Muscle of leg (tissue), 11 donors: ENCODE results near the gene PWWP2B. TPM values are rescaled to one million over a fixed set of nuclear protein-coding genes. Genes with fewer than 3 reads are reported as not detected.
"Not testable (repeated sequence)": the region's sequence is repeated elsewhere in the genome, so short reads cannot be mapped to it uniquely, and the experiment has no call there.

Source experiments
- DNase-seq: peaks from one replicate; pipeline ENCODE4 v3.0.0; 2013
- H3K27ac ChIP-seq: one replicate; pipeline ENCODE4 v1.5.1; 2013; ENCODE audit warnings: mild to moderate bottlenecking, low read length, control low read depth
- H3K27me3 ChIP-seq: one replicate; pipeline ENCODE4 v1.6.1; 2013; ENCODE audit warnings: low read length; ENCODE audit not compliant: control insufficient read depth, insufficient read depth
- H3K36me3 ChIP-seq: one replicate; pipeline ENCODE4 v1.6.1; 2013; ENCODE audit warnings: low read length; ENCODE audit not compliant: control insufficient read depth, insufficient read depth
- H3K4me1 ChIP-seq: one replicate; pipeline ENCODE4 v1.6.1; 2013; ENCODE audit warnings: low read length; ENCODE audit not compliant: control insufficient read depth, insufficient read depth
- H3K4me3 ChIP-seq: one replicate; pipeline ENCODE4 v1.5.1; 2013; ENCODE audit warnings: low read length, control low read depth
- H3K9me3 ChIP-seq: replicated peaks from 2 replicates; pipeline ENCODE4 v1.6.1; 2013; ENCODE audit warnings: low read depth, low read length; ENCODE audit not compliant: control insufficient read depth
- WGBS: methylation state at CpG from one replicate; pipeline ENCODE4 v1.1.5; 2013; ENCODE audit warnings: missing lambda C conversion rate; ENCODE audit not compliant: insufficient coverage; 5-methylcytosine and 5-hydroxymethylcytosine counted together
- polyA plus RNA-seq, 8 donors: library from polyadenylated mRNA; unstranded; fragments of 120-200 nt; gene quantifications; one replicate each; pipeline versions ENCODE4 v1.2.1 to v1.2.3, GENCODE V29; 2013; ENCODE audit warnings: inconsistent platforms in 1 of 8, low replicate concordance in 1 of 8; ENCODE audit not compliant: insufficient read length in 8 of 8, insufficient read depth in 1 of 8
- total RNA-seq: library from RNA; stranded (reverse); fragments of 120-200 nt; gene quantifications from one replicate; pipeline ENCODE4 v1.2.4, GENCODE V29; 2013

Gene PWWP2B
- total and polyA plus RNA-seq, 9 donors, result 5.8 to 15.1 (median 11.3) TPM

DNA sequence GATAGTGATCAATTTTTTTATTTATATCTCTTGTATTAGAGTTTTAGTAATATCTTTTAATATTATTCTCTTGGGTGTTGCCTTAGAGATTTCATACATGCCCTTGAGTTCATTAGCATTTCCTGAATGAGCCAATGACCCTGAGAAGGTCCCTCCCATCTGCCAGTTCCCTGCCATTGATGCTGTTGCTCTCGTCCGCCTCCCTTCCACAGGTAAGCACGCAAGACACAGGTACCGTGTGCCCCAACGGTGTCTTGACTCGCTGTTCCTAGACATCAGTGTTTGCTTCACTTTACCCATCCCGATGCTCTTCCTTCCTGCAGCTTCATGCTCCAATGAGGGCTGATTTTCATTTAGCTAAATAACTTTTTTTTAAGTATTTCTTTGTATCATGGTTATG is 19.7 kb upstream of the PWWP2B start:
- Histone ChIP-seq H3K4me3 (no peak overlapping the region), H3K27ac (no peak overlapping the region), H3K9me3 (no peaks in the 10 kb centered on the region), H3K27me3 (no peaks in the 10 kb centered on the region), H3K4me1 (no peaks in the 10 kb centered on the region), H3K36me3 (peaks cover 3% of the 10 kb centered on the region)
- 100% methylated on average over 3 of the region's 7 CpGs for WGBS
- DNase-seq, result no peak

DNA sequence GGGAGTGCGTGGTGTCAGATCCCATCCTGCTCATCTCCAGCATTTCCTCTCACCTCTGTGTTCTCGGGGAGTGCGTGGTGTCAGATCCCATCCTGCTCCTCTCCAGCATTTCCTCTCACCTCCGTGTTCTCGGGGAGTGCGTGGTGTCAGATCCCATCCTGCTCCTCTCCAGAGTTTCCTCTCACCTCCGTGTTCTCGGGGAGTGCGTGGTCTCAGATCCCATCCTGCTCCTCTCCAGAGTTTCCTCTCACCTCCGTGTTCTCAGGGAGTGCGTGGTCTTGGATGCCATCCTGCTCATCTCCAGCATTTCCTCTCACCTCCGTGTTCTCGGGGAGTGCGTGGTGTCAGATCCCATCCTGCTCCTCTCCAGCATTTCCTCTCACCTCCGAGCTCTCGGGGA is 18.0 kb upstream of the PWWP2B start:
- H3K36me3 ChIP-seq, H3K27ac ChIP-seq, H3K4me3 ChIP-seq, H3K4me1 ChIP-seq, H3K27me3 ChIP-seq, DNase-seq, H3K9me3 ChIP-seq: not testable (repeated sequence)
- WGBS, result 74% methylated on average over 15 of the region's 16 CpGs

DNA sequence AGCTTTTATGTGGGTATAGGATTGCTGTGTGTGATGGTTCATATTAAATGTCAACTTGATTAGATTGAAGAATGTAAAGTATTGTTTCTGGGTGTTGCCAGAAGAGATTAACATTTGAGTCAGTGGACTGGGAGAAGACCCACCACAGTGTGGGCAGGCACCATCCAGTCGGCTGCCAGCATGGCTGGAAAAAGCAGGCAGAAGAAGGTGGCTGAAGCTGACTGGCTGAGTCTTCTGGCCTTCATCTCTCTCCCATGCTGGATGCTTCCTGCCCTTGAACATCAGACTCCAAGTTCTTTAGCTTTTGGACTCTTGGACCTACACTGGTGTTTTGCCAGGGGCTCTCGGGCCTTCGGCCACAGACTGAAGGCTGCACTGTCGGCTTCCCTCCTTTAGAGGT is 16.0 kb upstream of the PWWP2B start:
- H3K4me3 ChIP-seq, DNase-seq, H3K36me3 ChIP-seq, H3K4me1 ChIP-seq, H3K9me3 ChIP-seq, H3K27me3 ChIP-seq, H3K27ac ChIP-seq: not testable (repeated sequence)
- WGBS, result 100% methylated on average over 4 of the region's 4 CpGs

DNA sequence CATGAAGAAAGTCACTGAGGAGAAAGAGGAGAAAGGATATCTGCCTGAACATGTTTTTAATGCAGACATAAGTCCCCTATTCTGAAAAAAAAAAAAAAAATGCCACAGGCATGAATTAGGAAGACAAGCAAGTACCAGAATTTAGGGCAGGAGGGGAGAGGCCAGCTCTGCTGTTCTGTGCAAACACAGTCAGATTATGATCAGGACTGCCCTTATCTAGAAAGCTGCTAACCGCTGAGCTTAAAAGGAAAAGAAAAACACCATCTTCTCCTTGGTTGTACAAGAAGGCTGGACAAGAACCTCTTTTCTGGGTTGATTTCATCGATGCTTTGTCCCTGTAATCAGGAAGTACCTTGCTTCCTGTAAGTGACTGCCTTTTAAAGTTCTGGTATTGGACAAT is 15.3 kb upstream of the PWWP2B start:
- Histone ChIP-seq H3K4me1 (peaks cover 8% of the 10 kb centered on the region), H3K36me3 (no peaks in the 10 kb centered on the region), H3K9me3 (peaks cover 2% of the 10 kb centered on the region), H3K4me3 (no peak overlapping the region), H3K27me3 (no peaks in the 10 kb centered on the region), H3K27ac (no peak overlapping the region)
- WGBS, result 84% methylated on average over 2 of the region's 2 CpGs
- DNase-seq, result no peak

DNA sequence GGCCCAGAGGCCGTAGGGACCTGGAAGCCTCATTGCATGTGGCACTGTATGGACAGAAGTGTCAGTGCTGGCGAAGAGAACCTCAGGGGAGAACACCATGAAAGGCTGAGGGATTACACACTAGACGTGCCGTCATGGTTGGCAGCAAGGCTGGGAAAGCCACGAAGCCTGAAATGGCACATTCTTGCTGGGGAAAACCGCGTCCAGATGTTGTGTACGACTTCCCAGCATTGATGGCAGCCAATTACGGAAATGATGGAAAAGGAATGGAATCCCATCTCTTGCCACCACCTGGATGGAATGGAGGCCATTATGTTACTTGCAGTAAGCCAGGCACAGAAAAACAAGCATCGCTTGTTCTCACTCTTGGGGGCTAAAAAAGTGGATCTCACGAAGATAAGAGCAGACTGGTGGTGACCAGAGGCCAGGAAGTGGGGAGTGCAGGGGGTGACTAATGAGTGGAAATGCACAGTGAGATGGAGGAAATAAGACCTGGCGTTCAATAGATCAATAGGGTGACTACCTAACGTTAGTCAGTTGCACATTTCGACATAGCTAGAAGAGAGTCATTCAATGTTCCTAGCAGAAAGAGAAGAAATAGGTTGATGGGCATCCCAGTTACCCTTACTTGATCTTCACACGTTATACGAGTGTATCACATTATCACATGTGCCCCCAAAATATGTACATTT is 14.6 kb upstream of the PWWP2B start:
- Histone ChIP-seq H3K27me3 (no peaks in the 10 kb centered on the region), H3K9me3 (peaks cover 2% of the 10 kb centered on the region), H3K27ac (no peak overlapping the region), H3K36me3 (no peaks in the 10 kb centered on the region), H3K4me3 (no peak overlapping the region), H3K4me1 (peaks cover 9% of the 10 kb centered on the region)
- WGBS, result 33% methylated on average over 10 of the region's 16 CpGs
- DNase-seq, result no peak

DNA sequence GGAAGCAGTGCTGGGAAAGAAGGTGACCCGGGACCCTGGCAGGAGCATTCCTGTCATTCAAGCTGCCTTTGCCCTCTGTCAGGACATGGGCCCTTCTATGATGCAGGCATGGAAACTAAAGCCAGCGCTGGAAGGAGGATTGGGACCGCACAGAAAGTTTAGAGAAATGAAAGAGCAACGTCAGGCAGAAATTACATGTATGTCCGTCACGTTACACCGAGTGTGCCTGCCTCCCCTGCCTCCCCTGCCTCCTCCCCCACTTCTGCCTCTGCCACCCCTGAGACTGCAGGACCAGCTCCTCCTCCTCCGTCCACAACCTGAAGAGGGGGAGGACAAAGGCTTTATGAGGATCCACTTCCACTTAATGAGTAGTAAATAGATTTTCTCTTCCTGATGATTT is 13.9 kb upstream of the PWWP2B start:
- H3K27me3 ChIP-seq, result no peaks in the 10 kb centered on the region
- peaks cover 15% of the 10 kb centered on the region for H3K4me1 ChIP-seq
- WGBS, result 82% methylated on average over 2 of the region's 8 CpGs
- DNase-seq, result peak; percentile 51
- no peak overlapping the region for H3K4me3 ChIP-seq
- H3K27ac ChIP-seq, result no peak overlapping the region
- H3K36me3 ChIP-seq, result no peaks in the 10 kb centered on the region
- peaks cover 2% of the 10 kb centered on the region for H3K9me3 ChIP-seq

DNA sequence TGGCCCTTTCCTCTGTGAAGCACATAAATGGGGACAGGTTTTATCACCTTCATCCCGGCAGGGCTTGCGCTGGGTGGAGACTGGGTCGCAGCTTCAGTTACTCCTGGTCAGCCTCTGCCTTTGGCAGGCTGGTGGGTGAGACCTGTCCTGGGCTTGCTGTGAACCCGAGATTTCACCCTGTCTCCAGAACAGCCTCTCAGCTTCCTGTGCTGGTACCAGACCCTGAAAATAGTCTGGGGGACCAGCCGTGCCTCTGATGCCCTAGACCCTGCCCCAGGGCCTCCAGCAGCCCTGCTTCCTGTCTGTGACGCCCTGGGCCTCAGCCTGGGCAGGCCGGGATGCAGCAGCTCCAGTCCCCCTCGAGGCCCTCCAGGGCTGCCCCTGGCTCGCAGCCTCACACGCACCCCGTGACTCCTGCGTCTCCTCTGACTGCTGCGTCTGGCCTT is 13.2 kb upstream of the PWWP2B start:
- peaks cover 2% of the 10 kb centered on the region for H3K9me3 ChIP-seq
- DNase-seq, result no peak
- no peaks in the 10 kb centered on the region for H3K27me3 ChIP-seq
- 29% methylated on average over 13 of the region's 13 CpGs for WGBS
- H3K4me3 ChIP-seq, result no peak overlapping the region
- H3K36me3 ChIP-seq, result no peaks in the 10 kb centered on the region
- no peak overlapping the region for H3K27ac ChIP-seq
- peaks cover 15% of the 10 kb centered on the region for H3K4me1 ChIP-seq

DNA sequence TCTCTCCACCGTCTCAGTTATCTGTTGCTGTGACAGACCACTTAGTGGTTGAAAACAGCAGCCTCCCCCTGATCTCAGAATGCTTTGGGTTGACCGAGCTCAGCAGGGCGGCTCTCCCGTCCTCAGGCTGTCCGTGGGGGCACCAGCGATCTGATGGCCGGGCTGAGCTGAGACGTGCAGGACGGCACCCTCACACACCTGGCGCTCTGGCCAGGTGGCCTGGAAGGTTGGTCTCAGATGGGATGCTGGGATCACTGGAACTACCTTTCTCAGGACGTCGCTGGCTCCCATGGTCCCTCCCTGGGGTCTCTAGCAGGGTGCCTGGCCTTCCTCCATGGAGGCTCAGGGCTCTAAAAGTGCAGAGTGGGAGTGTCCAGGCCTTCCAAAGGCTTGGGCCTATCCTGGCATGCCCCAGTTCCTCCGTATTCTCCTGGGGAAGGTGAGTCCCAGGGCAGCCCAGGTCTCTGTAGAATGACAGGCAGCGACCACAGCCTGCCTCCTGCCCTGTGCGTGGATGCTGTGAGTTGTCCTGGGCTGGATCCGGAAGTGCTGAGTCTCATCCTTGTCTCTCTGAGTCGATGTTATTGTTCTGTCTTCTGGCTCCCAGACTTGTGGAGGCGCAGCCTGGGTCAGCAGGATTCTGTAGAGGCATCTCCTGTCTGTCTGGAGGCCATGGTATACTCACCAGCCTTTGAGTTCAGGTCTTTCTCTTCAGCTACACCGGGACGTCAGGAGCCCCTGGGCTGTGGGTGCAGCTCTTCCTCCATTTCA is 12.2 kb upstream of the PWWP2B start:
- peaks cover 25% of the 10 kb centered on the region for H3K4me1 ChIP-seq
- H3K27ac ChIP-seq, result no peak overlapping the region
- DNase-seq, result no peak
- H3K36me3 ChIP-seq, result no peaks in the 10 kb centered on the region
- H3K27me3 ChIP-seq, result peaks cover 6% of the 10 kb centered on the region
- no peak overlapping the region for H3K4me3 ChIP-seq
- peaks cover 2% of the 10 kb centered on the region for H3K9me3 ChIP-seq
- 84% methylated on average over 20 of the region's 20 CpGs for WGBS

DNA sequence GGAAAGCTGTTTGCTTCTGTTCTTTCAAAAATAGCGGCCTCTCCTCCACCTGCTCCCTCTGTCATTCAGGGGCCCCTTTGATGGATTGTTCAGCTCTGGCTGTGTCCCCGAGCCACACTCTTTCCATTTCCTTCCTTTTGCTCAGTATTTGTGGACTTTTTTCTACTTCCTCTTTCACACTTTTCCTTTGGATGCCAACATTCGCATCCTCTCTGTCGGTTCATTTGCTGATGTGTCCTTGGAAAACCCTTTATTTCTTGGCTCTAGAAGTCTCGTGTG is 11.7 kb upstream of the PWWP2B start:
- Histone ChIP-seq H3K9me3 (peaks cover 2% of the 10 kb centered on the region), H3K4me3 (no peak overlapping the region), H3K27me3 (peaks cover 6% of the 10 kb centered on the region), H3K27ac (no peak overlapping the region), H3K4me1 (peaks cover 27% of the 10 kb centered on the region), H3K36me3 (no peaks in the 10 kb centered on the region)
- no peak for DNase-seq
- 45% methylated on average over 5 of the region's 5 CpGs for WGBS

DNA sequence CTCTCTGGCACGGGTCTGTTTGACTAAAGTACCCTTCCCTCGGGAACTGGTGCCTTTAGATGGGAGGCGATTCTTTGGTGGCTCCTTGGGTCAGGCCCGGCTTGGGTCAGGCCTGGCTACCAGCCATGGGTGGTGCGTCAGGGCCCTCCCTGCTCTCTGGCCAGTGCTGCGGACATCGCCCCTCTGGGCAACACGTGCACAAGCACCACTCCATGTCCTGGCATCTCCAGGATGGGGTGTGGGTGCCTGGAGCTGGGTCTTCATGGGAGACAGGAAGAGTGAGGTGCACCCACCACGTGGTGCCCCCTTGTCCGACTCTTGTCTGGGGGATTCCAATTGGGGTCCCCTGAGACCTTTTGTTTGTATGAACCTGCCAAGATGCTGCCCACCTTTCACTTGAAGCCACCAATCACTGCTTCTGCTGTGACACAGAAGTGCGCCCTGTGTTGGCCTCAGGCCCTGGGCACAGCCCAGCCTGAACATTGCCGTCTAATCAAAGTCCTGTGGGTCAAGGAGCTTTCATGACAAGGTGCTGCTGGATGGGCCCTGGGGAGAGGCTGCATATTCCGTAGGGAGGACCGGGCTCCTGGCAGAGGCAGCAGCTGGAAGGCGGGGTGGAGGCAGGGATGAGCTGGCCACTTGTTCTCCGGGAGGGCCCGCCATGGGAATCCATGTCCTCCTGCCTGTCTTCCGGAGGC is 11.1 kb upstream of the PWWP2B start:
- Histone ChIP-seq H3K27me3 (peaks cover 6% of the 10 kb centered on the region), H3K27ac (no peak overlapping the region), H3K36me3 (no peaks in the 10 kb centered on the region), H3K9me3 (peaks cover 2% of the 10 kb centered on the region), H3K4me3 (no peak overlapping the region), H3K4me1 (peaks cover 27% of the 10 kb centered on the region)
- WGBS, result 87% methylated on average over 17 of the region's 18 CpGs
- no peak for DNase-seq
